ENCODE measurements around the gene RBMS3.
"Not testable (repeated sequence)": the region's sequence is repeated elsewhere in the genome, so short reads cannot be mapped to it uniquely, and the experiment has no call there.

Gene RBMS3

GRCh38 chr3:29313981-29314726 lies 33.3 kb downstream of the RBMS3 start:
- DNase-seq: no peak

DNA sequence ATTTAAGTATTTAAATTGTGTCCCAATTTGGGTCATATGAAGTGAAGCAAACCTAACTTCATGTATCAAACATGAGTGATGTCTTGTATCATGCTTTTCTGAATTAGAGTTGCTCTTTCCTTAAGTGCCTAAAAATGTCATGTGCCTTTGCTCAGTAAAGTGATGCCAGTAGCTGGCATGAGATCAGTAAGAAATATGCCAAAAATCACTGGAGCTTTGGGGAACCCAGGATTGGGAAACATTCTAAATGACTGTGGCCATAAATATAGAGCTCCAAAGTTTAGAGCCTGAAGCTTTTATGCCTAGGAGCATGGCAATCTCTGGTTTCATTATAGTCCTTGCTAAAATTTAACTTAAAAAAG lies 33.8 kb downstream of the RBMS3 start:
- DNase-seq: no peak

DNA sequence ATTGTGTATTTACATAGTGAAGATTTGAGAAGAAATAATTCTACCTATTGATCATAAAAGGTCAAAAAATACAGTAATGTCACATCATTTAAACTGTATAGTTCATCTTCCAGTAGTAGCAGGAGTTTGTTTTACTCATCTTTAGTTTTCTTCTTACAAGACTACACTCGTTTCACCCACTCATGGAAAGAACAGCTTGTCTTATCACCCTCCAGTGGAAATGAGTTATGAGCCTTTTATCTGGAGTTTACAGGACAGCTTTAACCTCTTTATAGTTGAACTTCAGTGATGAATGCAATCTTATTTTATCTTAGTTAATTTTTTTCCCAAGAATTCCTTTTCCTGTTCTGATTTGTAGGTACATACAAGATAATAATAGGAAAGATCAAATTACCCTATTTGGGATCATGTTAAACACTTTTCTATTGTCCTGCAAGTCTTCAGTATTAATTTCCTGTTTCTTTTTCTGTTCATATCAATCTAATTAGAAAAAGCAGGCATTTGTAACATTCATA lies 36.8 kb downstream of the RBMS3 start:
- no peak for DNase-seq

DNA sequence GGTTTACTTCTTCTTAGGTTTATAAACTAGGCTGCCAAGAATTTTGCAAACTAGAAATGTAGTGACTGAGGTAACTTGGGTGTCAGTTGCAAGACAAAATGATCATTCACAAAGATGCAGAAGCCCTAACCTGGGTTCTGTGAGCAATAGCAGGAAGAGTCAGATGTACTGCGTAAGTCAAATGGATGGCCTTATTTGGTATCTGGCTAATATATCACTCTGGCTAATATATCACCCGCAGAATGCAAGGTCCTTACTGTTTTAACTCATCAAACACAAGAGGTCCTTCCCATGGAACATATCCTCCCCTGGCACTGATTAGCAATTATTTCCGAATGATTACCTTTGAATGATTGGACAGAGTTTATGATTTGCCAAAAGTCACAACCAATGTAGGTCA lies 37.4 kb downstream of the RBMS3 start:
- no peak for DNase-seq

DNA sequence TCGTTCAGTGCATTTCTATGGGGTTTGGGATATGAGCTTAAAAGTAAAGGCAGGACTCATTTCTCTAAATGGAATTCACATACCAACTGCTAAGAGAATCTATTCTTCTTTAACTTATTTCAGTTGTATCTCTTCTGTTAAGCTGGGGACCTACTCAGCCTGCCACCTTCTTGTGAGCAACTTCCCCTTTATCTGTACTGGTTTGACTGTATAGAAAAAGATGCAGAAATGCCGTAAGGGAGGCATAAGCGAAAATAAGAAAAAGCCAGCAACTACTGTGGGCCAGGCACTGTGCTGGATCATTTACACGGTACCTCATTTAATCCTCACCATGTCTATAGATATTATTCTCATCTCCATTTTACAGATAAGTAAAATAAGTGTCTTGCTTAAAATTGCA lies 38.4 kb downstream of the RBMS3 start:
- no peak for DNase-seq

DNA sequence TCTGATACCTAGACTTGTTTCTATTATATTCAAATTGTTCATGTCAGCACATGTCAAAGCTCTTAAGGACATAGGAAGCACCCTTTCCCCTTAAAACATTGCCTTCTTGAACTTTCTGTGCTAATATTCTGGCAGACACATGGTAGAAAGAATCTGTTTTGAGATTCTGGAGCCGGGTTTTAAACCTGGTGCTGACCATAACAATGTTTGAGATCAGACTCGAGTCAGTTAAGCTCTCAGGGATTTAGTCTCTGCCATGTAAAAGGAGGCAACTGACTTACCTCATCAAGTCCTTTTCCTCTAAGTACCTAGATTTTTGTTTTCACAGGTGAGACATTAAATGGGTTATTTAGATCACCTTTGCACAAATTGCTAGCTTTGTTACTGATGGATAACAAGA lies 38.9 kb downstream of the RBMS3 start:
- no peak for DNase-seq

- DNase-seq: no peak
These were observed 41.7 kb downstream of the RBMS3 start for GRCh38 chr3:29322586-29322985.

DNA sequence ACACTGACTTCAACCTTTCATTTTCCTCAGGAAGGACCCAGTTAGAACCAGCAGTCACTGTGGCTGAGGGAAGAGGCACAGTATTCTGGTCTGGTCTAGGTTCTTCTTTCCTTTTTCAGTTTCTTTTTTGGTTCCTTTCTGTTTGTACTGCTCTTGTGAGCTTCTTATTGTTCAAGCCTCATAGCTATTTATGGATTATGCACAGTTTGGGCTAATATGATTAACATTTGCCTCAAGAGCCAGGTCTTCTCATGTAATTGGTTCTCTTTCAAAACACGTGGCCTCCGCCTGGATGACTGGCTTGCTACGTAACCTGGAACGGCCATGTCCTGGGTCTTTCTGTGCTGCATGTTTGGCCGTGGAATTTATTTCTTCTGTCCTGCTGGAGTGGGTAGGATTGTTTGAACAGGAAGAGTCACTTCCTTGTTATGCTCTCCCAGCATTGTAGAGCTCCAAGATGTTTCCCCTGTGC lies 43.3 kb downstream of the RBMS3 start:
- no peak for DNase-seq

- not testable (repeated sequence) for DNase-seq
These were observed 45.7 kb downstream of the RBMS3 start for GRCh38 chr3:29326540-29326939.

GRCh38 chr3:29329986-29330890 lies 49.4 kb downstream of the RBMS3 start:
- DNase-seq: no peak

DNA sequence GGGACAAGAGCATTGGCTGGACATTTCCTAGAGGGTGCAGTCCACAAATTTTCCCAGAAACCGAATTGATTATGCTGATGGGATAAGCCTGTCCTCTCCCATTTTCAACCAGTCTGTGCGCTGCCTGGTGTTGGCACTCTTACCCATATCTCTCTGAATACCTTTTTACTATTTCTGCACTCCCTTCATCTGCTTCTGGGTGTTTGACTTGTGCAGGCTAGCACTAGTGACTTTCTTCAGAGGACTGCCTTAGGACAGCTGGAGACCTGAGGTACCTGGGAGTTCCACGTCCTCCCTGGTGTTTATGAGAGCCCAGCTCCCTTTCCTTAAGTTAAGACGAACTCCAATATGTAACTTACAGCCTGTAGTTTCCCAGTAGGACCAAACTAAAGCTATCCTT lies 50.2 kb downstream of the RBMS3 start:
- DNase-seq: no peak

DNA sequence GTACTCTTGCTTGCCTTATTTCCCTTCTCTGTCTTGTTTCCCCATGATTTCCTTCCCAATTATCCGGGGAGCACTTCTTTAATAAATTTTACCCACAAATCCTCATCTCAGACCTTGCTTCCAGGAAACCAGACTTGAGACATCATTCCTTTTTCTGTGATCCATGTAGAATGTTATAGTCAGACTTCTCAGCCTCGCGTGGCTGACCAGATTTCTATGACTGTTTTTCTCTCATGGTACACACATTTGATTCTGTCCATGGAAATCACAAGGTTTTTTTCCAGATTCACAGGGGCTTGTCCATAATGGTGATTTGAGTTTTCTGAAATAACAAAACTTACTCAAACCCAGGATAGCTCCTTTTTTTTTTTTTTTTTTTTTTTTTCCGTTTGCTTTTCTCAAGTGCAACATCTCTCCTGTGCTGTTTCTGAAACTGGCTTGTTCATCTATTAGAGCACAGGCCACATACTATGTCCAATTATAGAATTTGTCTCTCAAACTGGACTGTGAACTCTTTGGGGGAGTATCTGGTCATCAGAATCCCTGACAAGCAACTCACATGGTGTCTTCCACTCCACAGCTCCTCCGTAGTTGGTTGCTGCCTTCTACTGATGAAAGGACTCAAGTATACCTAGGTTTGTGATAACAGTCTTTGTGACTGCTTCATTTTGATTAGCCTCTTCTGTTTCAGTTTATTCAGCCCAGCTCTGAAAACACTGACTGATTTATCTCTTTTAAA lies 50.8 kb downstream of the RBMS3 start:
- DNase-seq: no peak

DNA sequence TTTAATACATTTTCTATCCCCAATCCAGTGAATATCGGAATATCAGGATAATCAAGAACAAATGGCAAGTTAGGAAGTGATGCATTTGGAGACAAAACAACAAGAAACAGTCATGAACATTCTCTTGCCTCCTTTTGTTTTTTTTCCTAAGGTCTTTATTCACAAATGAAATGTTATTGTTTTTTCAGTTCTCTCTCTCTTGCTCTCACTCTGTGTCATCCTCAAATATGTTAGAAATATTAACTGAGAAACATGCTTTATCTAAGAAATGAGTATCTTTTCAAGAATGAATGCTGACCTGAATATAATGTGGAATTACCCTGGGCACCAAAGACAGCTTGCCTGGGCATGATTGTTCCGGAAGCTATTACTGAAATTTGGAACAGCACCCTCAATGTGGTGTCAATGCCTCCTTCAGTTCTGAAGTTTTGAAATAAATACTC lies 51.3 kb downstream of the RBMS3 start:
- DNase-seq: no peak

DNA sequence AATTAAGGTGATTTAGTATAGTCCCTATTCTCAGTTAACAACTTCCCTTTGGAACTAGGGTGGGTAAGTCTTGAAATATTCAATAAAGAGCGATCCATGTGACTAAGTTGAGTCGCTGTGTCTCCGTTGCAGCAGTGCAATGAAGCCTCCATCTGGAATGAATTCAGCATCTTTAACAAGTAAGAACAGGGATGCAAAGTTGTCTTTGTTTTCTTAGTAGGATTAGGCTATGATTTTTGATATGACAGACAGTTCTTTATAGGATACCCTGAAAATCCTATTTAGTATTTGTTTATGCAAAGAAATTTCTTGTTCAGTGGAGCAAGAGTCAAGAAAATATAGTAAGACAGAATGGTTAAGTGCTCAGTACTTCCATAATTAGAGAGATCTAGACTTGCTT lies 52.7 kb downstream of the RBMS3 start:
- DNase-seq: no peak

DNA sequence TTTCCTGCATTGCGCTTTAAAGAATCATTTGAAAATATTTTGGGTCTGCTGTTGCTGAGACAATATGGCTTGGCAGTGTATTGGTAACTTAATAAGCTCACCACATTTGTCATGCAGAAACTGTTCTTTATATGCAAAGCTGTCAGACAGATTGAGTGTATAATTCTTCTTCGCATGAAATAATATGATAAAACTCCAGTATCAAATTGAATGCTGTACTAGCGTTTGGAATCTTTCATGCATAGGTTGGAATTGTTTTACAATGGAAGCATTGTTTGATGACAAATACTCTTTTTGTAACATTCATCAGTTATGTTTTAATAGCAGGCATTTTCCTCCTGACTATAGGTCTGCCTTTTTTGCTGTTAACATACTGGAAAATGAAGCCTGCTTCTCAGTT lies 53.8 kb downstream of the RBMS3 start:
- no peak for DNase-seq

DNA sequence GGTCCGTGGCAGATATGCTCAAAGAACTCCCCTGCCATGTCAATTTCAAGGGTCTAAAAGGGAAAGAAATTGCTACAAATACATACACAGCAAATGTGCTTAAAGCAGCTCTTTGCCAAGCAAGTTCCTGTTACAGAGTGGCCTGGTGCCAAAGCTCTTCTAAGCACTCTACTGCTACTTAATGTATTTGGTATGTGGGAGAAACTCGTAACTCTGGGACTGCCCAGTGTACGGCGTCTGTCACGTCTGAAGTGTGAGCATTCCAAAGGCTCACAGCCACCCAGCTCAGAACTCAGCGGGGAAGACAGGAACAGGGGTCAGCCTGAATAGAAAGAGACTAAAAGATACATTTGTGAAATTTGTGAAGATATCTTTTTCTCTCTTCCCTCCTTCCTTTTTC lies 54.6 kb downstream of the RBMS3 start:
- no peak for DNase-seq

DNA sequence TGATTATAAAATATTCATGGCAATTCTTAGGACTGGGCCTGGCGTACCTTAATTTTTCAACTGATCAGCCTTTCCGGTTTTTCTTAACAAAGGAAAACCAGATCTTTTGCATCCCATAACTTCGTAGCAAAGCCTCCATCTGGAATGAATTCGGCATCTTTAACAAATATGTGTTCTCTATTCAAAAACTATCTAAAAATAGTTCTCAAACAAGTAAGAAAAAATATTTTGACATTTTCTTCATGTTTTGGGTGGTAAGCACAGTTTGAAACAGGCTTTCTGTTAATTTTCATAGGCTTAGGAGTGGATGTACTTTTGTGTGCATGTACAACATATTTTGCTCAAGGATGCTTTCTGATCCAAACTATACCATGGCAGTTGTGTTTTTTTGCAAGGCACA lies 55.1 kb downstream of the RBMS3 start:
- DNase-seq: no peak

GRCh38 chr3:29337565-29337964 lies 56.7 kb downstream of the RBMS3 start:
- DNase-seq: no peak

GRCh38 chr3:29338377-29338776 lies 57.5 kb downstream of the RBMS3 start:
- no peak for DNase-seq

- no peak for DNase-seq
These were observed 58.4 kb downstream of the RBMS3 start for GRCh38 chr3:29339016-29339833.

DNA sequence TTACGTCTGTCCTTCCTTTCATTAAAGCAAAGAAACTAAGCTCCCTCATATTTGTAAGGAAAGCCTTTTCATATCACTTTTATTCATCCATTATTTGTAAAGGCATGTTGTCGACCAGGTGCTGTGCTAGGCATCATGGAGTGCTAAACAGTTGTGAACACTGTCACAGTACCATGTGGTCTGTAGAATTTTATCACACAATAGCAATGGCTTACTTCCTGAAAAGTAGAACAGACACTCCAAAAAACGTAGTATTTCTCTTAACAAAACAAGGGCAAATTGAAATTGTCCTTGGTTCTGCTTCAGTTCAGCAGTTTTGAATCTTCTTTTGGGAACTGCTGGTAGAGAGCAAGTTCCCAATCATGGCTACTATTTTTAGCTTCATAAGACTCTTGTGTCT lies 63.3 kb downstream of the RBMS3 start:
- DNase-seq: no peak

GRCh38 chr3:29344935-29345334 lies 64.1 kb downstream of the RBMS3 start:
- DNase-seq: no peak

Data from CD4-positive, alpha-beta T cell treated with Interferon gamma for 1 hour (primary cell).